Esophagus mucosa (tissue), 1 donor: ENCODE data around the gene TMEM167B. TPM values are rescaled to one million over a fixed set of nuclear protein-coding genes. Genes with fewer than 3 reads are reported as not detected.
"Not testable (repeated sequence)": the region's sequence is repeated elsewhere in the genome, so short reads cannot be mapped to it uniquely, and the experiment has no call there.

ENCODE experiments used
- ATAC-seq: fragments of 200-7000 bp; cut with Tn5 transposase; one replicate; pipeline ENCODE4 v1.9.1; 2020
- total RNA-seq: library from RNA; stranded (reverse); gene quantifications from one replicate; pipeline ENCODE4 v1.2.4, GENCODE V29; 2023
- donor health status: DM: yes; HTN: yes; CAD: no.

Gene TMEM167B
- total RNA-seq, 1 donor from 2014 or later, result 28.9 TPM

DNA sequence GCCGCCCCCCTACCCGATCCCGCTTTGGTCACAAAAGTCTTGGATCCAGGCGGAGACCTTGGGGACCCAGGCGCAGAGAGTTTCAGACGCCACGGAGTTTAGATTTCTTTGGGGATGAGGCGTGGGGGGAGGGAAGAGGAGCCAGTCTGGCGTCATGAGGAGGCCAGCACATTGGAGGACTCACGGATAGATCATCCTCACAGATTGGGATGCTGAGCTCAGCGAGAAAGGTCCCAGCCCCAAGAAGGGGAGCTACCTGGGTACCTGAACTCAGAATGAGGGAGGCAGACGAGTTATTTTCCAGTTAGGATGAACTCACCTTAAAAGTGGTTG lies 23.7 kb downstream of the TMEM167B start:
- no peak for ATAC-seq

DNA sequence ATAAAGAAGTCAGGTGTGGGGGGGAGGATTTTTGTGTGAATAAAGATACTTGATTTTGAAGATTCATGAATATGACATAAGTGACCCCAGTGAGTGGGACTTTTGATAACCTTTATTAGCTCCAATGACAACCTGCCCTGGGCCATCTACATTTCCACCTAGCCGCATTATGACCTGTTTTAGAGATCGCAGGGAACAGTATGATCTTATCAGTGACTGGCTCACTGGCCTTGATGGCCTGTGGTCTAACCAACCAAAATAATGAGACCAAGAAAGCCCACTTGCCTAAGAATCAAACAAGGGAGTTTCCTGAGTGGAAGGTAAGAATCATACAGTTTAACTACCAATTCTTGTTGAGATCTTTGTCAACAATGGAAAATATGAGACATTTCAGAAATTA lies 25.1 kb downstream of the TMEM167B start:
- ATAC-seq, result no peak

DNA sequence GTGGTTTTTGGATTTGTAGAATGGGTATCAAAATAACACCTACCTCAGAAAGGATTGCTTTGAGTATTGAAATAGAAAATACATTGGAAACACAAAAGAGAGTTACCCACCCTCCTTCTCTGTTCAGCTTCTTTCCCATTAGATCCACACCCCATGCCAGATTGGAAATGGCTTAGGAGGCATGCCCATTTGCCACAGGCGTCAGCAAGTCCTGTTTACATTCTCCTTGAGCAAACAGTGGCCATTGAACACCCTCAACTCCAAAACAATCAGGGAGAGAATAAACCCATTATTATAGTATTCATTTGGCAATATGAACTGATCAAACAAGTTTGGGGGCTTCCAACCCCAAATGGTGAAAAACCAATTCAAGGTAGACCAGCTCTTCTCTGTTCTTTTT lies 25.7 kb downstream of the TMEM167B start:
- no peak for ATAC-seq

DNA sequence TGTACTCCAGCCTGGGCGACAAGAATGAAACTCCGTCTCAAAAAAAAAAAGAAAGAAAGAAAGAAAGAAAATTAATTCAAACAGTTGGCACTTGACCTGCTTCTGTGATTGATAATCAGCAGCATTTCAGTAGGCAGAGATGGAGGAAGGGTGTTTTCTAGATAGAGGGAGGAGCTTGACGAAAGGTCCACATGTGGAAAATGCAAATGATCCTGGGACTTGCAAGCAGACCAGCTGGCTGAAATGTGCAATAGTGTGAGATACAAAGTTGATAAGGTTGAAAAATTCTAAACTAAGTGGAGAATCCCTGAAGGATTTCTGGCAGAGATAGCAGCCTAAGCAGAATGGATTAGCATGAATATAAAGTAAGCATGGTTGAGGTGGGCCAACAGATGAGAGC lies 27.5 kb downstream of the TMEM167B start:
- ATAC-seq, result no peak

DNA sequence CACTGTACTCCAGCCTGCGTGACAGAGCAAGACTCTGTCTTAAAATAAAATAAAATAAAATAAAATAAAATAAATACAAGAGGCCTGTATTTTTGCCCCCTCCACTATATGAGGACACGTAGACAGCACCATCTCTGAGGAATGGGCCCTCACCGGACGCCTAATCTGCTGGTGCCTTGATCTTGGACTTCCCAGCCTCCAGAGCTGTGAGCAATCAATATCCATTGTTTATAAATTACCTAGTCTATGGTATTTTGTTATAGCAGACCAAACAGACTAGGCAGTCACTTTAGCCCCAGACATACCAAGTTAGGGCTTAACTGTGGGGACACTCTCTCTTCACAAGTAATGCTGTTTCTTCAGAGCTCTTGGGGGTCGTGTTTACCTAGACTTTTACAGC lies 29.8 kb downstream of the TMEM167B start:
- ATAC-seq, result no peak

DNA sequence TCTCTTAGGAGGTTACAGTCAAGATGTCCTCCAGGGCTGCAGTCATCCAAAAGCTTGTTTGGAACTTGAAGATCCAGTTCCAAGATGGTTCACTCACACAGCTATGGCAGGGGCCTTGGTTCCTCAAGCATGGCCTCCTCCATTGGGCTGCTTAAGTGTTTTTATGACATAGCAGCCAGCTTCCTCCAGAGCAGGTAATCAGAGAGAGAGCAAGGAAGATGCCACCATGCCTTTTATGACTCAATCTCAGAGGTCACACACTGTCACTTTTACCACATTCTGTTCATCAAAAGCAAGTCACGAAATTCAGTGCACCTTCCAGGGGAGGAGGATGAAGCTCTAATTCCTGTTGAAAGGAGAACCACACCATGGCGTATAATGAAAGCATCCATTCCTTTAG lies 40.5 kb downstream of the TMEM167B start:
- no peak for ATAC-seq

DNA sequence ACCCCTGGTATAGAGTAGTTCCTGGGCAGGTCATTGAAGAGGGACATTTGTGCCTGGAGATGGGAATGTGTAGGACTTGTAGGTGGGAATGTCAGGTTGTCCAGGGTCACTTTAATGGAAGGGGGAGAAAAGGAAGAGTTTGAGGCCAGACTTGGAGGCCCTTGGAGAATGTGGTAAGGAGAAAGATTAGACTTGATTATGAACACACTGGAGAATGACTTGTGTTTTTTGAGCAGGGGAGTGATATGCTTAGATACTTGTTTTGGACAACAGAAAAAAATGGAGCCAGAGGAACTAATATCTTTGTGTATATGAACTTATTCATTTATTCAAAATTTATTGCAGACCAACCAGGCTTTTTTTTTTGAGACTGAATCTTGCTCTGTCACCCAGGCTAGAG lies 41.2 kb downstream of the TMEM167B start:
- ATAC-seq, result no peak

DNA sequence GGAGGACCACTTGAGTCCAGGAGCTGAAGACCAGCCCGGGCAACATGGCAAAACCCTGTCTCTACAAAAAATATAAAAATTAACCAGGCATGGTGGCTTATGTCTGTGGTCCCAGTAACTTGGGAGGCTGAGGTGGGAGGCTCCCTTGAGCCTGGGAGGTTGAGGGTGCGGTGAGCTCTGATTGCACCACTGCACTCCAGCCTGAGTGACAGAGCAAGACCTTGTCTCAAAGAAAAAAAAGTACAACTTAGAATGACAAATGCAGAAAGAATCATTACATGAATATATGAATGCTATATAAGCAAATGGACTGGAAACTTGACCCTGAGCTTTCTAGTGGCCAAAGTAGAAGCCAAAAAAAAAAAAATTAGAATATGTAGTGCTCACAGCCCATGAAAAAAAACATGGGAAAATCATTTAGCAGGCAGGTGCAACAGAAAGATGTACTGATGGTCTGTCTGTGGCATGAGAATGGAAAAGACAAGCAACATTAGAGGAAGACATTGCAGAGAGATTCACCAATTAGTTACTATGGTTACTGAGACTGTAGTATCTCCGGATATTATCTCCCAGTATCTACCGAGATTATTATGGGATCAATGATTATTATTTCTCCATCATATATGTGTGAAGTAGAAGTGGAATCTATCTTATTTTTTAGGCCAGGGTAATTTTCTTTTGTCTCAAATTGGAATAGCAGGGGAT lies 42.6 kb downstream of the TMEM167B start:
- ATAC-seq, result no peak

DNA sequence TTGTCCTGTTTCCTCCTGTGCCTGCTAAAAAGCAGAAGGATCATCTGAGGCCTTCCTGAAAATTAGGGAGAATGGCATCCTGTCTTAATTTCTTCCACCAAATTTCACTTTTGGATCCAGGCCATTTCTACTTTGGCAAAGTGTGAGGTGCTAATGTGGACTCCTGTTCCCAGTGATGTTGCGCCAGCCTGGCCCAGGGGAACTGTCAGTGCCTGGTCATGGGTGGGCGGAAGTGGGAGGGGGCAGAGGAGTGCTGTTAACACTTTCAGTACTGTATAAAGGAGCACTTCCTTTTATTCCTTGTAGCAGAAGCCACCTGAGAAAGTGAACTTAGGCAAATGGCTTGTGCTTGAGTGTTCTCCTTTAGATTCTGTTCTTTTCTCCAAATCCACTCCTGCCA lies 43.3 kb downstream of the TMEM167B start:
- no peak for ATAC-seq

DNA sequence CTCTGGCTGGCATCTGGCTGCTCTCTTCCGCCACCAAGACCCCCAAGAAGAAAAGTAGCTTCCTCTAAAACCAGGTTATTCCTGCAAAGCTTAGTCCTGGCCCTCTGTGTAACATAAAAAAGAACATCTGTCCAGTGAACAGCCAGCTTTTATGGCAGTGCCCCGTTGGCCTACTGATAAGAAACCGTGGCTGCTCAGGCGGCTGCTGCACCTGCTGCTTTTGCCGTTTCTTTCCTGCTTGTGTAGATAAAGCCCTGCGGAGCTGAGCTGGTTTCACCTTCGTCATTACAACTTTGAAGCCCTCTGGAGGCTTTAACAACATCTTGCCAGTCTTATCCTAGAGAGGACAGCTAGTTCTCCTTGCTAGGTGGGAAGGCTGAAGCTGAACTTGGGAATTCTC lies 43.9 kb downstream of the TMEM167B start:
- ATAC-seq, result no peak

DNA sequence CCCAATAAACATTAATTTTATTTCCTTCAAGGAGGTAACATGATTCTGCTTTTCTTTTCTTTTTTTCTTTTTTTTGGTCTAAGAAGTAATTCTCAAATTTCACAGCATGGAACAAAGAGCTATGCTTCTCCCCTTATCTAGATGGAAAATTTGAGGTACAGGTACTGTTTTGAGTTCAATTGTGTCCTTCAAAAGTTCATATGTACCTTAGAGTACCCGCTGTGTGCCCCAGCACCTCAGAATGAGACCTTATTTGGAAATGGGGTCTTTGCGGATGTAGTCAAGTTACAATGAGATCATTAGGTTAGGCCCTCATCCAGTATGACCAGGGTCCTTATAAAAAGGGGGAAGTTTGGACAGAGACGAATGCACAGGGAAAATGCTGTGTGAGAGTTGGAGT lies 45.4 kb downstream of the TMEM167B start:
- no peak for ATAC-seq

DNA sequence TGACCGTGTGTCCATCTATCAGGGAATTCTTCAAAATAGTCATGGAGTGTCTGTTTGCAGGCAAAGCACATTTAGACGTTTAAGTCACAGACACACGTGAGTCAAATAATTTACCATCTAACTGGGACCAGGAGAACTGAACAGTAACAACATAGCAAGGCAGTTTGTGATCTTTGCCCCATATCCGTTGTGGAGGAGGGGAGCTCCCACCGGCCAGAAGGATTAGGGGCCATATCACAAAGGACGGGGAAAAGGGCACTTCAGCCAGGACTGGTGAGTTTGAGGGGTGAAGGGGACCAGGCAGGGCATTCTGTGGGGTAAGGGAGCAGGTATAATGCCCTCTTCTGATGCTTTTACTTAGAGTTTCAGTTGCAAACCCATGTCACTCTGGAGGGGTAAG lies 46.2 kb downstream of the TMEM167B start:
- ATAC-seq, result no peak

DNA sequence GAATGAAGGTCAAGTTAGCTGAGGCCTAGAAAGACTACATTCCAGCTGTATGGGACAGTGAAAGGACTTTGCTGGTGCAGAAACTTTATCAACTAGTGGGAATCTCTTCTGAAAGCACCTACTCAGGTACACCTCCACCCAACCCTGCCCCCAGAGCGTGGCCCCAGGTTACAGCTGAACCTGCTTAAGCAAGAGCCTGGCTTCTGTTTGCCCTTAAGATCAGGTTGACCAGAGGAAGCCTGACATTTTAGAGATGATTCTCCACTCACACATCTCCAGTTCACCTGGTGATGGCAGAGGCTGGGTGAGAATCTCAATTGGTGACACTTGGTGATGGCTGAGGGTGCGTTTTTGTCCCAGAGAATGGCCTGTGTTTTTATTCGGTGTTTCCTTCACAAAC lies 47.4 kb downstream of the TMEM167B start:
- no peak for ATAC-seq

DNA sequence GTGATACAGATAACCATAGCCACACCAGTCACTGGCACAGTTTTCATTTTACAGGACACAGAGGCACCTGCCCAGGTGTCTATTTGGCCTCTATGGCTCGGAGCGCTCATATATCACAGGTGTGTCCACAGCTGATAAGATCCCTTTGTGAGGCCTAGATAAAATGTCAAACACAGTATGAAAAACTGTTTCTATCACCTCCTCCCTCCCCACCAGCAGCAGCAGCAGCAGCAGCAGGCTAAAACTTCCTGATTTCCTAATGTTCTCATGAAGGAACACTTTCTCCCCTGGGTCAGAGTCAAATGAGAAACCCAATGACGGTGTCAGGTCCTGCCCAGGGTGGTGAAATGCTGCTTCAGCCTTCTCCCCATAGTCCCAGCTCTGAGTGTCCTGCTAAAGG lies 47.8 kb downstream of the TMEM167B start:
- ATAC-seq, result no peak

DNA sequence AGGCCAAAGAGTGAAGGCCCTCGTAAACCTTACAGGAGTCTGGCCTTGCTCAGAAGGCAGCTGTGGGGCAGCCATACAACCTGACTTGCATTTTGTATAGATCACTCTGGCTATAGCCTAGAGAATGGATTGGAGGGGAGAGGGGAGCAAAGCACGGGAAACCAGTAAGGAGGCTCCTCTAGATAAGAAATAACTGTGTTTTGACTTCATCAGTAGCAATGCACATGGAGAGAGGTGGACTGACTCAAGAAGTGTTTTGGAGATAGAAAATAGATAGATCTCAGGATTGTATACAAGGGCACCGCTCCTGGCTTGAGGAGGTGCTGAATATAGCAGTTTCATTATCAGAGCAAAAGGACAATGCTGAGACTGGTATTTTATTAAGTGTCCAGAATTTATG lies 49.8 kb downstream of the TMEM167B start:
- ATAC-seq, result no peak

DNA sequence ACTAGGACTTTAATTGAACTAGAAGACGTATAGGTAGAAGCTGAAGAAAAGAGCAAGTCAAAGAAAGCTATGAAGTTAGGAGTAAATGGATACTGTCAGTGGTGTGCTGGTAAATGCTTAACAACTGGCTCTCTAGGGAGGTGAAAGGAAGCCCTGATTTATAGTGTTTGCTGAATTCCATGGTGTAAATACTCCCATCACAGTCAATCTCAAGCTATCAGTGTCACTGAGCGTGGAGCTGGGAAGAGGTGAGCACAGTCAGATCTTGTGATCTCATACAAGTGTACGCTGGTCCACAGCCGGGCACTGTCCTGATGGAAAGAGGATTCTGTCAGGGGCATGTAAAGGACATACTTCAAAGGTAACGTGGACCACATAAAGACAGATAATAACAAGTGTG lies 51.7 kb downstream of the TMEM167B start:
- no peak for ATAC-seq

DNA sequence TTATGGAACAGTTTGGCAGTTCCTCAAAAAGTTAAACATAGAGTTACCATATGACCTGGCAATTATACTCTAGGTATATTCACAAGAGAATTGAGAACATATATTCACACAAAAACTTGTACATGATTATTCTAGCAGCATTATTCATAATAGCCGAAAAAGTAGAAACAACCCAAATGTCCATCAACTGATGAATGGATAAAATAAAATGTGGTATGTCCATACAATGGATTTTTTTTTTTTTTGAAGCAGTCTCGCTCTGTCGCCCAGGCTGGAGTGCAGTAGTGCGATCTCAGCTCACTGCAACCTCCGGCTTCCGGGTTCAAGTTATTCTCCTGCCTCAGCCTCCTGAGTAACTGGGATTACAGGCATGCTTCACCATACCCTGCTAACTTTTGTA lies 52.2 kb downstream of the TMEM167B start:
- ATAC-seq, result not testable (repeated sequence)

Other genes starting within 250 kb of the TMEM167B start
- gene AKNAD1, start 233.7 kb upstream of the TMEM167B start, total RNA-seq, result 1.00 TPM
- 54.5 TPM for gene GPSM2, start 213.8 kb upstream of the TMEM167B start, total RNA-seq
- gene CLCC1, start 127.3 kb upstream of the TMEM167B start, total RNA-seq, result 10.3 TPM
- gene WDR47, start 48.7 kb upstream of the TMEM167B start, total RNA-seq, result 20.9 TPM
- 47.7 TPM for gene TAF13, start 14.8 kb upstream of the TMEM167B start, total RNA-seq
- 1.9 TPM for gene ELAPOR1, start 23.4 kb downstream of the TMEM167B start, total RNA-seq
- 154 TPM for gene SARS1, start 123.2 kb downstream of the TMEM167B start, total RNA-seq
- gene CELSR2, start 158.8 kb downstream of the TMEM167B start, total RNA-seq, result 41.6 TPM
- 10.9 TPM for gene PSRC1, start 192.4 kb downstream of the TMEM167B start, total RNA-seq
- gene MYBPHL, start 216.2 kb downstream of the TMEM167B start, total RNA-seq, result 0.76 TPM